HEK293 (cell line): ENCODE measurements around the gene UBE3C.
"Not testable (repeated sequence)": the region's sequence is repeated elsewhere in the genome, so short reads cannot be mapped to it uniquely, and the experiment has no call there.

Experiments
- CTCF ChIA-PET: fragments of 350-600 bp; formaldehyde crosslinking; extraction: SDS; loops from one replicate; lab custom pipeline; 2021; ENCODE audit warnings: antibody characterized with exemption; lab: Yijun Ruan, JAX
- POLR2A ChIA-PET: fragments of 300-600 bp; formaldehyde crosslinking; extraction: SDS; loops from one replicate; lab custom pipeline; 2020; ENCODE audit warnings: antibody characterized with exemption, inconsistent platforms; lab: Yijun Ruan, JAX
- H3K27ac ChIP-seq: fragments of 200-500 bp; sonication (Bioruptor generic); 2 replicates; pipeline ENCODE4 v1.5.1; 2014; ENCODE audit warnings: low read depth, low read length, control low read depth, inconsistent platforms; ENCODE audit errors: extremely low read depth
- H3K36me3 ChIP-seq, 2 experiments: fragments of 200-500 bp in 1 of 2; sonication (Bioruptor generic) in 1 of 2; 1 replicate in 1 of 2; 2 replicates in 1 of 2; pipeline ENCODE4 v1.5.1; 2014 to 2017; ENCODE audit warnings: inconsistent platforms in 2 of 2, low read length in 2 of 2; ENCODE audit not compliant: control insufficient read depth in 2 of 2, insufficient read depth in 1 of 2
- H3K4me1 ChIP-seq: fragments of 200-500 bp; sonication (Bioruptor generic); 2 replicates; pipeline ENCODE4 v1.5.1; 2014; ENCODE audit warnings: mild to moderate bottlenecking, low read length, inconsistent platforms; ENCODE audit not compliant: control insufficient read depth, insufficient read depth
- H3K4me3 ChIP-seq: 2 replicates; pipeline ENCODE4 v1.5.1; 2011; ENCODE audit warnings: low read depth, mild to moderate bottlenecking, control low read depth, low read length, moderate library complexity
- H3K9me3 ChIP-seq: fragments of 200-500 bp; sonication (Bioruptor generic); 2 replicates; pipeline ENCODE4 v1.5.1; 2014; ENCODE audit warnings: low read depth, low read length, inconsistent platforms; ENCODE audit not compliant: control insufficient read depth, insufficient read depth
- GLIS1 ChIP-seq: fragments of 450-650 bp; formaldehyde crosslinking; IDR thresholded peaks from 2 replicates; pipeline ENCODE4 v1.5.1; 2016; ENCODE audit warnings: missing biosample characterization, missing genetic modification characterization
- GLIS2 ChIP-seq: fragments of 450-650 bp; formaldehyde crosslinking; IDR thresholded peaks from 2 replicates; pipeline ENCODE4 v1.5.1; 2016; ENCODE audit warnings: missing biosample characterization, missing genetic modification characterization
- MYNN ChIP-seq: fragments of 450-650 bp; formaldehyde crosslinking; IDR thresholded peaks from 2 replicates; pipeline ENCODE4 v1.5.1; 2016; ENCODE audit warnings: missing biosample characterization, missing genetic modification characterization, borderline replicate concordance
- PBX3 ChIP-seq: sonication (generic); formaldehyde crosslinking; IDR thresholded peaks from 2 replicates; pipeline ENCODE4 v1.8.1; 2022; ENCODE audit warnings: mild to moderate bottlenecking, moderate library complexity, missing genetic modification reagents
- SETDB1 ChIP-seq: IDR thresholded peaks from one replicate; pipeline ENCODE4 v1.6.1; 2017; ENCODE audit warnings: mild to moderate bottlenecking, low read length, moderate library complexity, mixed read lengths; ENCODE audit not compliant: insufficient read length
- SP2 ChIP-seq: fragments of 450-650 bp; formaldehyde crosslinking; IDR thresholded peaks from 2 replicates; pipeline ENCODE4 v1.5.1; 2016; ENCODE audit warnings: missing biosample characterization, missing genetic modification characterization
- ZNF121 ChIP-seq: fragments of 450-650 bp; formaldehyde crosslinking; IDR thresholded peaks from 2 replicates; pipeline ENCODE4 v1.5.1; 2016; ENCODE audit warnings: missing biosample characterization, missing genetic modification characterization
- ZNF280C ChIP-seq: fragments of 450-650 bp; formaldehyde crosslinking; IDR thresholded peaks from 2 replicates; pipeline ENCODE4 v1.5.1; 2016; ENCODE audit warnings: missing biosample characterization, missing genetic modification characterization
- ZNF292 ChIP-seq: fragments of 450-650 bp; formaldehyde crosslinking; IDR thresholded peaks from 2 replicates; pipeline ENCODE4 v1.5.1; 2016; ENCODE audit warnings: low read depth, missing biosample characterization, missing genetic modification characterization, borderline replicate concordance
- ZNF404 ChIP-seq: fragments of 450-650 bp; formaldehyde crosslinking; IDR thresholded peaks from 2 replicates; pipeline ENCODE4 v1.5.1; 2017; ENCODE audit warnings: missing biosample characterization, missing genetic modification characterization
- ZNF544 ChIP-seq: fragments of 450-650 bp; formaldehyde crosslinking; IDR thresholded peaks from 2 replicates; pipeline ENCODE4 v1.5.0; 2017; ENCODE audit warnings: missing biosample characterization, missing genetic modification characterization

The UBE3C gene

GRCh38 chr7:157276731-157277562 is 138.2 kb downstream of the UBE3C start (continued):
- no peak for TF ChIP-seq ZNF280C (tag by site-specific recombination)
- TF ChIP-seq SP2 (tag by site-specific recombination), result 0 out of 2 replicates have a peak, but pooled peaks have one; percentile 15
- peak; percentile 29 for TF ChIP-seq GLIS1 (tag by site-specific recombination)
- TF ChIP-seq GLIS2 (tag by site-specific recombination), result peak; percentile 49
- no peak for TF ChIP-seq MYNN
- TF ChIP-seq ZNF544 (tag by site-specific recombination), result no peak

DNA sequence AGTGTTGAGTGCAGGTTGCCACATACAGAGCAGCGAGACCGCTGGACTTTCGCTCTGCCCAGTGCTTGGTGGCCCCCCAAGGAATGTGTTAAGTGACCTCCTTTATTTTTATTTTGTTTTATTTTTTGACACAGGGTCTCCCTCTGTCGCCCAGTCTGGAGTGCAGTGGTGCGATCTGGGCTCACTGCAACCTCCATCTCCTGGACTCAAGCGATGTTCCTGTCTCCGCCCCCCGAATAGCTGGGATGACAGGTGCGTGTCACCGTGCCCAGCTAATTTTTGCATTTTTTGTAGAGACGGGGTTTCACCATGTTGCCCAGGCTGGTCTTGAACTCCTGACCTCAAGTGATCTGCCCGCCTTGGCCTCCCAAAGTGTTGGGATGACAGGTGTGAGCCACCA is 138.8 kb downstream of the UBE3C start:
- H3K4me3 ChIP-seq, POLR2A ChIA-PET, H3K27ac ChIP-seq, H3K9me3 ChIP-seq, H3K36me3 ChIP-seq, H3K4me1 ChIP-seq: not testable (repeated sequence)
- CTCF ChIA-PET, result interaction anchor here (0.6 kb wide), 1 partner anchor 435 kb away, joined by 3 read pairs; no protein-coding TSS in a partner anchor

- no peak for TF ChIP-seq ZNF404
- no peak for TF ChIP-seq PBX3 (CRISPR knock-in tag)
- no peak for TF ChIP-seq ZNF292 (tag by site-specific recombination)
- TF ChIP-seq, all 188 proteins: peak for 0
- ChIA-PET CTCF (interaction anchor here (0.6 kb wide), 1 partner anchor 434 kb away, joined by 3 read pairs; no protein-coding TSS in a partner anchor), POLR2A (no interaction called here)
- H3K4me3 ChIP-seq, result no peak overlapping the region
- no peaks in the 10 kb centered on the region for H3K36me3 ChIP-seq
- no peak overlapping the region for H3K27ac ChIP-seq
- H3K9me3 ChIP-seq, result no peaks in the 10 kb centered on the region
- H3K4me1 ChIP-seq, result no peaks in the 10 kb centered on the region
Measured at GRCh38 chr7:157278167-157278790, 139.6 kb downstream of the UBE3C start.

GRCh38 chr7:157278791-157279724 is 140.3 kb downstream of the UBE3C start:
- ChIA-PET CTCF (no interaction called here), POLR2A (no interaction called here)
- Histone ChIP-seq H3K27ac (no peak overlapping the region), H3K4me1 (no peaks in the 10 kb centered on the region), H3K36me3 (no peaks in the 10 kb centered on the region), H3K4me3 (no peak overlapping the region), H3K9me3 (no peaks in the 10 kb centered on the region)
- TF ChIP-seq SETDB1 (no peak), ZNF121 (tag by site-specific recombination) (0 out of 2 replicates have a peak, but pooled peaks have one; percentile 20)
